Amniotic epithelial cell (primary cell): ENCODE results near the gene USP6.
"Not testable (repeated sequence)": the region's sequence is repeated elsewhere in the genome, so short reads cannot be mapped to it uniquely, and the experiment has no call there.

Source experiments
- DNase-seq: peaks from one replicate; pipeline ENCODE4 v3.0.0-alpha.2; 2010; ENCODE audit warnings: low read depth

The USP6 gene

GRCh38 chr17:5135726-5136579 is 20.1 kb downstream of the USP6 start:
- no peak for DNase-seq

DNA sequence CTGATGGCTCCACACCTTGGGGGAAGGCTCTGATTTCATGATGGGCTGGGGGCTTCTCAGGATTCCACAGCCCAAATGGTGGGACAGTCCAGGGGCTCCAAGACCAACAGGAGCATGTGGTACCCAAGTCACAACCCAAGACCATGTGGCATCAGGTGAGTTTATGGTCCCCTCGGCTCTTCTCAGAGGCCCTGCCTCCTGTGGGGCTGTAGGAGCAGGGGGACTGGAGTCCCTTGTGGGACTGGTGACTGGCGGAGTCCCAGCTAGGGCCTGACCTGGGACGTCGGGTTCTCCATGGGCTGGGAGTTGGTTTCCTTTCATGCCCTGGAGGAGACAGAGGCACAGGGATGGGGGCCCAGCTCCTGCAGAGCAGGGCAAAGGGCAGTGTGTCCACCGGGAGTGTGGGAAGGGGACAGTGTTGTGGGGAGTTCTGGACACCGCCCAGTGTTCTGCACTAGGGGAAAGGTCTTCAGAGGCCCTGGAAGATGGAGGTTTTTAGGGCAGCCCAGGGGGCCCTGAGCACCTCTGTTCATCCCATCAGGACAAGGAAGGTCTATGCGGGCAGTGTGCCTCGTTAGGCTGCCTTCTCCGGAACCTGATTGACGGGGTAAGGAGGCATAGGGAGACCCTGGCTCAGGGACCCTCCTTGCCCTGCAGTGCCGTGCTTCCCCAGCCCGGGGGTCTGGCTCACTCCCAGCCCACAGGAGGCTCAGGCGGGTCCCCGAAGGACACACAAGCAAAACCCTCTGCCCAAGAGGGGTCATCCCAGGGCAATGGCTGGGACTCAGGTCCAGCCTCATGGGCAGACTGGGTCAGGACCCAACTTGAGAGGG is 21.0 kb downstream of the USP6 start:
- DNase-seq: not testable (repeated sequence)

- not testable (repeated sequence) for DNase-seq
Observed at GRCh38 chr17:5137511-5138197, 21.8 kb downstream of the USP6 start.

DNA sequence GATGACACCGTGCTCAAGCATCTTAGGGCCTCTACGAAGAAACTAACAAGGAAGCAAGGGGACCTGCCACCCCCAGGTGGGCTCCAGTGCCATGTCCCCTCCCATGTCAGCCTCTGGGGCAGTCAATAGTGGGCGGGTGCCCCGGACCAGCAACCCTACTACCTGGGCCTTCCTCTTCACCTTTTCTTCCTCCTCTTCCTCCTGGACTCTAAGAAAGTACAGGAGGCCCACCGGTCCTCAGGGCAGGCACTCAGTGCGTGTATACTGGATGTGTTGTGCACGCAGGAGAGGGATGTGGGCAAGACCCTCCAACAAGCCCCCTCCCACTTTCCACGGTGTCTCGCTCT is 22.3 kb downstream of the USP6 start:
- not testable (repeated sequence) for DNase-seq

- DNase-seq: no peak
Observed at GRCh38 chr17:5138616-5139457, 23.0 kb downstream of the USP6 start.

GRCh38 chr17:5139458-5139732 is 23.6 kb downstream of the USP6 start:
- no peak for DNase-seq

- DNase-seq: not testable (repeated sequence)
Observed at GRCh38 chr17:5142877-5143276, 27.0 kb downstream of the USP6 start.

- DNase-seq: not testable (repeated sequence)
Observed at GRCh38 chr17:5146122-5146521, 30.3 kb downstream of the USP6 start.

- DNase-seq: not testable (repeated sequence)
Observed at GRCh38 chr17:5160702-5161101, 44.9 kb downstream of the USP6 start.

- DNase-seq: not testable (repeated sequence)
Observed at GRCh38 chr17:5161793-5162192, 46.0 kb downstream of the USP6 start.

DNA sequence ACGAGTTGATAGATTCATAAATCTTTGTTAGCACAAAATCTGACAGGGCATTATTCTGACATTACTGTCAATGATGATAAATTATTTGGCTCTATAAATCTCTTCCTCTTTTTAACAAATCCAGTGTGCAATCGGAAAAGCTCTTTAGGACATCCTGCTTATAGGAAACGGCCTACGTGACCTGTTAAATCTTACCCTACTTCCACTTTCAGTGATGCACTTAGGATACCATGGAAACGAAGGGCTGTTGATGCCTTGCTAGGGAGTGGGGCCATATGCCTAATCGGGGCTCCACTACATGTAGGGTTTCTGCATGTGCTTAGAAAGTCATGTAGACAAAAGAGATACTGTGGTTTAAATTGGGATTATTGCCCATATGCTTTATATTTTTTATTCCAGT is 48.6 kb downstream of the USP6 start:
- no peak for DNase-seq

- DNase-seq: peak; percentile 87
Observed at GRCh38 chr17:5165791-5166564, 50.1 kb downstream of the USP6 start.

DNA sequence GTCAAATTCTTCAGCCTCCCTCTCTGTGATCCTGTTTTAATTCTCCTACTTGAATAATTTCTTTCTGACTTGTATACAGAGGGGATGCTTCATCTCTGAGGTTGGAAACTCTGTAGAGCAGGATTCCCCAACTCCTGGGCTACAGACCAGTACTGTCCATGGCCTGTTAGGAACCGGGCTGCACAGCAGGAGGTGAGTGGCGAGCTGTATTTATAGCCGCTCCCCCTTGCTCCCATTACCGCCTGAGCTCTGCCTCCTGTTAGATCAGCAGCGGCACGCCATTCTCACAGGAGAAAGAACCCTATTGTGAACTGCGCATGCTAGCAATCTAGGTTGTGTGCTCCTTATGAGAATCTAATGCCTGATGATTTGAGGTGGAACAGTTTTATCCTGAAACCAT is 59.2 kb downstream of the USP6 start:
- DNase-seq: not testable (repeated sequence)

DNA sequence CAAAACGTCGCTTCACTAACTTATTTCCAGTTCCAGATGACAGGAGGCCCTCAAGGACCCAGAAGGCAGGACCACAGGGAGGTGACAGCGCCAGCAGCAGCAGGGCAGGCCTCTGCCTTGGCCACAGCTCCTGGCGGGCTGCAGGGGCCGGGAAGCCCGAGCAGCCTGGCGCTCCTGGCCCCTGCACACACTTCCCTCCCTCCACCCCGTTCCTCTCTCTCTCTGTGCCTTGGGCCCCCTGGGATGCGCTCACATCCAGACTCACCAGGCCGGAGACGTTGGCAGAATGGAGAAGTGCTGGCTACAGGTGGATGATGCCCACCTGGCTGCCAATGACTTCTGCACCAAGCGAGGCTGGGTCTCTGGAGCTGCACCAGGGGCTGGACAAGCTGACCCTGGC is 63.2 kb downstream of the USP6 start:
- DNase-seq: no peak

- no peak for DNase-seq
Observed at GRCh38 chr17:5181509-5182305, 65.9 kb downstream of the USP6 start.

DNA sequence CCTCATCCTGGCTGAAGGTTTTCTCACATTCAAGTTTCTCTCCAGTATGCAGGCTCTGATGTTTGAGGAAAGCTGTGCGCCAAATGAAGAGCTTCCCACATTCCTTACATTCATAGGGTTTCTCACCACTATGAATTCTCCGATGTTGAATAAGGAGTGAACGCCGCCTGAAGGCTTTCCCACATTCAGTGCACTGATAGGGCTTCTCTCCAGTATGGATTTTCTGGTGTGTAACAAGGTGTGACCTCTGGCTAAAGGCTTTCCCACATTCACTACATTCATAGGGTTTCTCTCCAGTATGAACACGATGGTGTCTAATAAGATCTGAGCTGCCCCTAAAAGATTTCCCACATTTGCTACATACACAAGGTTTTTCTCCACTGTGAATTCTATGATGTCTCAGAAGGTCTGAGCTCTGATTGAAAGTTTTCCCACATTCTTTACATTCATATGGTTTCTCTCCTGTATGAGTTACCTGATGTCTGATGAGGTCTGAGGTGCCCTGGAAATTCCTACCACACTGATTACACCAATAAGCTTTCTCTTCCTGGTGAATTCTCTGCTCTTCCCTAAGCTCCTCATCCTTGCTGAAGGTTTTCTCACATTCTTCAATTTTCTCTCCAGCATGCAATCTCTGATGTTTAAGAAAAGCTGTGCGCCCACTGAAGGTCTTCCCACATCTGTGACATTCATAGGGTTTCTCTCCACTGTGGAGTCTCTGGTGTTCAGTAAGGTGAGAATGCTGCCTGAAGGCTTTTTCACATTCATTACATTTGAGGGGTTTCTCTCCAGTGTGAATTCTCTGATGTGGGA is 67.0 kb downstream of the USP6 start:
- no peak for DNase-seq

DNA sequence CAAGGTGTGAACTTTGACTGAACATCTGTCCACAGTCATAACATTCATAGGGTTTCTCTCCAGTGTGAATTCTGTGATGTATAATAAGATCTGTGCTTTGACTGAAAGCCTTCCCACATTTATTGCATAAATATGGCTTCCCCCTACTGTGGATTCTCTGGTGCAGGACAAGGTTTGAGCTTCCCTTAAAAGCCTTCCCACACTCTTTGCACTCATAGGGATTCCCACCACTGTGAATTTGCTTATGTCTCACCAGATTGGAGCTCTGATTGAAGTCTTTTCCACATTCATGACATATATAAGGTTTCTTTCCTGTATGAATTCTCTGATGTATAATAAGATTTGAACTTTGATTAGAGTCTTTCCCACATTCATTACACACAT is 67.6 kb downstream of the USP6 start:
- DNase-seq: no peak

- DNase-seq: no peak
Observed at GRCh38 chr17:5184288-5184687, 68.5 kb downstream of the USP6 start.
